Measurements from ENCODE around the gene GCHFR. TPM values are rescaled to one million over a fixed set of nuclear protein-coding genes. Genes with fewer than 3 reads are reported as not detected.
A peak's percentile ranks its signal among the peaks of the same experiment; 100 is the strongest.

The GCHFR gene
- total RNA-seq, 1 donor from 2014 or later, result 4.6 TPM

DNA sequence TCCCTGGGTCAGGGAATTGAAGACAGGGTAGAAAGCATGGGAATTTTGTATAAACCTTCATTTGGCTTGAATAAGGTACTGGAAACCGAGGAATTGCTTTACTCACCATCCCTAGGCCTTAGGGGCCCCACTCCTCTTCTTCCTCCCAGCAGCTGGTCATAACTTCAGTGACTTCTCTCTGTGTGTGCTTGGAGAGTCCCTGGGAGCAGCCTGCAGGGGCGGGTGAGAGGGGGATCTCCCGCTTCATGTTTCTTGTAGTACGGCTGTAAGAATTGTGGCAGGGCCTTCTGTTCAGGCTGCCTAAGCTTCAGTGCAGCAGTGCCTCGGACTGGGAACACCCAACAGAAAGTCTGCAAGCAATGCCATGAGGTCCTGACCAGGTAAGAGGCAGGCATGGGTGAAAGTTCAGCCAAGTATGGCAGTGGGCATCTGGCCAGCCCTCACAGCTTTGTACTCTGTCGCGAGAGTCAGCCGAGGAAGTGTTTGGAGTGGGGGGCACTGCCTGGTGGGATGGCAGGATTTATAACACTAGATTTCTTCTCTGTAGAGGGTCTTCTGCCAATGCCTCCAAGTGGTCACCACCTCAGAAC, 45.1 kb downstream of the GCHFR start:
- Mint-ChIP-seq H3K4me1 (ENCODE audit: unreplicated experiment) (peaks cover 13% of the 10 kb centered on the region), H3K27ac (ENCODE audit: unreplicated experiment) (no peak overlapping the region), H3K36me3 (ENCODE audit: low read depth, unreplicated experiment) (peaks cover 13% of the 10 kb centered on the region), H3K9me3 (ENCODE audit: unreplicated experiment) (no peaks in the 10 kb centered on the region), H3K27me3 (ENCODE audit: unreplicated experiment) (peaks cover 13% of the 10 kb centered on the region), H3K4me3 (ENCODE audit: unreplicated experiment) (no peak overlapping the region)
- TF ChIP-seq, protein P1, sequence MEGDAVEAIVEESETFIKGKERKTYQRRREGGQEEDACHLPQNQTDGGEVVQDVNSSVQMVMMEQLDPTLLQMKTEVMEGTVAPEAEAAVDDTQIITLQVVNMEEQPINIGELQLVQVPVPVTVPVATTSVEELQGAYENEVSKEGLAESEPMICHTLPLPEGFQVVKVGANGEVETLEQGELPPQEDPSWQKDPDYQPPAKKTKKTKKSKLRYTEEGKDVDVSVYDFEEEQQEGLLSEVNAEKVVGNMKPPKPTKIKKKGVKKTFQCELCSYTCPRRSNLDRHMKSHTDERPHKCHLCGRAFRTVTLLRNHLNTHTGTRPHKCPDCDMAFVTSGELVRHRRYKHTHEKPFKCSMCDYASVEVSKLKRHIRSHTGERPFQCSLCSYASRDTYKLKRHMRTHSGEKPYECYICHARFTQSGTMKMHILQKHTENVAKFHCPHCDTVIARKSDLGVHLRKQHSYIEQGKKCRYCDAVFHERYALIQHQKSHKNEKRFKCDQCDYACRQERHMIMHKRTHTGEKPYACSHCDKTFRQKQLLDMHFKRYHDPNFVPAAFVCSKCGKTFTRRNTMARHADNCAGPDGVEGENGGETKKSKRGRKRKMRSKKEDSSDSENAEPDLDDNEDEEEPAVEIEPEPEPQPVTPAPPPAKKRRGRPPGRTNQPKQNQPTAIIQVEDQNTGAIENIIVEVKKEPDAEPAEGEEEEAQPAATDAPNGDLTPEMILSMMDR (IDR thresholded peaks at IDR 0.05; ENCODE audit: unreplicated experiment), result no peak
- no peak for DNase-seq (ENCODE audit: low spot score)

DNA sequence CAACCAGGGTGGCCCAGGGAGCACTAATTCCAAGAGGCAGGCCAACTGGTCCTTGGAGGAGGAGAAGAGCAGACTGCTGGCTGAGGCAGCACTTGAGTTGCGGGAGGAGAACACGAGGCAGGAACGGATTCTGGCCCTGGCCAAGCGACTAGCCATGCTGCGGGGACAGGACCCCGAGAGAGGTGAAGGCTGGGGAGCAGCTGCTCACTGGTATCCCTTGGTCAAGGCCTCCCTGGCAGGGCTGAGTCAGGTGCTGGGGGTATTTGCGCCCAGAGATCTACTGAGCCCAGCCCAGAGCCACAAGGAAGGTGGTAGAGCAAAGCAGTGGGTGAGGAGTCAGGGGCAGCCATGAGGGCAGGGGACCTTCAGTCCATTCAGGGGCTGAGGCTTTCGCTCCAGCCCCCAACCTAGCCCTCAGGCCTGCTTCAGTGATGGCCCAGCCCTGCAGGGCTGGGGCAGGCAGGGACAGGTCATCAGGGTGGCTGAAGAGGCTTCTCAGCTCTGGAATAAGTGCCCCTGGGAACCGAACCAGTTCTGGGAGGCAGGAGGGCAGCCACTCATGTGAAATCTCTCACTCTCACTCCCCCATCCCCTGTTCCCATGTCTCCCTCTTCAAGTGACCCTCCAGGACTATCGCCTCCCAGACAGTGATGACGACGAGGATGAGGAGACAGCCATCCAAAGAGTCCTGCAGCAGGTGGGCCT, 49.0 kb downstream of the GCHFR start:
- Mint-ChIP-seq H3K27ac (ENCODE audit: unreplicated experiment) (no peak overlapping the region), H3K36me3 (ENCODE audit: low read depth, unreplicated experiment) (peaks cover 20% of the 10 kb centered on the region), H3K27me3 (ENCODE audit: unreplicated experiment) (peaks cover 7% of the 10 kb centered on the region), H3K4me1 (ENCODE audit: unreplicated experiment) (peaks cover 11% of the 10 kb centered on the region), H3K9me3 (ENCODE audit: unreplicated experiment) (no peaks in the 10 kb centered on the region), H3K4me3 (ENCODE audit: unreplicated experiment) (no peak overlapping the region)
- DNase-seq (ENCODE audit: low spot score), result no peak
- TF ChIP-seq, protein P1 (IDR thresholded peaks at IDR 0.05; ENCODE audit: unreplicated experiment), result no peak

DNA sequence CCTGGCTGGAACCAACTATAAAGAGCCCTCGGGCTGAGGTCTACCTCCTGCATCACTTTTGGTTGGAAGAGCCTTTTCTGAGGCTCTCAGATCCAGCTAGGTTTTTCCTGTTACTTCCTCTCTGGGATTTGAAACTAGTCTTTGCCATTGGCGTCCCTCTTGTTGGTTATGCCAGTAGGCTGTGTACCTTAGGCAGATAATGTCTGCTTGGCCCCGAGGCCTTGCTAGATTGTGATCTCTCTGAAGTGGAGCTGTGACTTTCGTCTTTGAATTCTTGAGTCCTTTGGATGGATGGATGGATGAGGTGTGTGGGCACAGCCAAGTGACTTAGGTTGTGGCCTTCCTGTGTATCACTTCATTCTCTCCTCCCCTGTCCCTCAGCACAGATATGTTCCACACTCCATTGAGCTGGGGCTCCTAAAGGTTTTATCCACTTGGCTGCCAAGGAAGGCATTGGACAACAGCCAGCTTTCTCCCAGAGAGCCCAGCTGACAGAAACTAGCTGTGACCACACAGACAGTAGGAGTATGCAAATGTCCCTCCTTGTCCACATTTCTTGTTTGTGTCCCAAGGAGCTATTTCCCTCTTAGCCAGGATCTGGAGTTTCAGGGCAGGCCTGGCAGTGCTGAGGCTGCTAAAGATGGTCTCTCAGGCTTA, 51.3 kb downstream of the GCHFR start:
- DNase-seq (ENCODE audit: low spot score), result no peak
- H3K4me1 Mint-ChIP-seq (ENCODE audit: unreplicated experiment), result peaks cover 5% of the 10 kb centered on the region
- H3K9me3 Mint-ChIP-seq (ENCODE audit: unreplicated experiment), result no peaks in the 10 kb centered on the region
- peaks cover 20% of the 10 kb centered on the region for H3K36me3 Mint-ChIP-seq (ENCODE audit: low read depth, unreplicated experiment)
- peak overlapping the region; percentile 26 for H3K4me3 Mint-ChIP-seq (ENCODE audit: unreplicated experiment)
- H3K27me3 Mint-ChIP-seq (ENCODE audit: unreplicated experiment), result no peaks in the 10 kb centered on the region
- no peak overlapping the region for H3K27ac Mint-ChIP-seq (ENCODE audit: unreplicated experiment)
- TF ChIP-seq, protein P1 (IDR thresholded peaks at IDR 0.05; ENCODE audit: unreplicated experiment), result no peak

Other genes starting within 250 kb of the GCHFR start
- 40.4 TPM for gene CCDC32, start 199.0 kb upstream of the GCHFR start, total RNA-seq (ENCODE audit: unreplicated experiment)
- 11.5 TPM for gene RPUSD2, start 194.8 kb upstream of the GCHFR start, total RNA-seq (ENCODE audit: unreplicated experiment)
- 9.5 TPM for gene KNL1, start 169.8 kb upstream of the GCHFR start, total RNA-seq (ENCODE audit: unreplicated experiment)
- 9.6 TPM for gene RAD51, start 68.9 kb upstream of the GCHFR start, total RNA-seq (ENCODE audit: unreplicated experiment)
- gene RMDN3, start 8.8 kb upstream of the GCHFR start, total RNA-seq (ENCODE audit: unreplicated experiment), result 34.4 TPM
- not detected for gene C15orf62, start 5.9 kb downstream of the GCHFR start, total RNA-seq (ENCODE audit: unreplicated experiment)
- 31.5 TPM for gene ZFYVE19, start 43.0 kb downstream of the GCHFR start, total RNA-seq (ENCODE audit: unreplicated experiment)
- gene DNAJC17, start 43.4 kb downstream of the GCHFR start, total RNA-seq (ENCODE audit: unreplicated experiment), result 55.6 TPM
- gene PPP1R14D, start 64.6 kb downstream of the GCHFR start, total RNA-seq (ENCODE audit: unreplicated experiment), result not detected
- gene SPINT1, start 80.0 kb downstream of the GCHFR start, total RNA-seq (ENCODE audit: unreplicated experiment), result 28.6 TPM
- 1.4 TPM for gene RHOV, start 110.2 kb downstream of the GCHFR start, total RNA-seq (ENCODE audit: unreplicated experiment)
- 39.2 TPM for gene VPS18, start 130.4 kb downstream of the GCHFR start, total RNA-seq (ENCODE audit: unreplicated experiment)
- 257 TPM for gene DLL4, start 165.3 kb downstream of the GCHFR start, total RNA-seq (ENCODE audit: unreplicated experiment)
- 16.4 TPM for gene CHAC1, start 189.4 kb downstream of the GCHFR start, total RNA-seq (ENCODE audit: unreplicated experiment)